ENCODE results near the gene COBL.

The COBL gene

GRCh38 chr7:51081270-51081890 lies 235.2 kb downstream of the COBL start:
- no peak for TF ChIP-seq CTCF (conservative IDR thresholded peaks at IDR 0.05; ENCODE audit: low read length)
- no peak for TF ChIP-seq EZH2phosphoT487 (IDR thresholded peaks at IDR 0.05; ENCODE audit: borderline replicate concordance)
- no peak overlapping the region for H3K4me3 ChIP-seq (ENCODE audit: low read length, poor library complexity, severe bottlenecking)
- H3F3A ChIP-seq (ENCODE audit: low read depth) = no peaks in the 10 kb centered on the region

GRCh38 chr7:51080622-51081269 lies 235.9 kb downstream of the COBL start:
- H3K79me2 ChIP-seq (ENCODE audit: insufficient read depth, low read length) = no peaks in the 10 kb centered on the region
- H3K9me3 ChIP-seq (ENCODE audit: insufficient read depth, low read depth, low read length) = no peaks in the 10 kb centered on the region
- H3K9me2 ChIP-seq (replicated peaks; ENCODE audit: low read depth, low read length) = no peaks in the 10 kb centered on the region
- TF ChIP-seq CTCF (conservative IDR thresholded peaks at IDR 0.05; ENCODE audit: low read length) (no peak), EZH2phosphoT487 (IDR thresholded peaks at IDR 0.05; ENCODE audit: borderline replicate concordance) (no peak)
- peaks cover 3% of the 10 kb centered on the region for H3K4me1 ChIP-seq (ENCODE audit: insufficient read depth, low read length, poor library complexity, severe bottlenecking)
- no peak overlapping the region for H2AFZ ChIP-seq (ENCODE audit: low read length)
- H3K4me3 ChIP-seq (ENCODE audit: low read length, poor library complexity, severe bottlenecking) = no peak overlapping the region
- no peak overlapping the region for H3K4me2 ChIP-seq (ENCODE audit: low read depth, low read length, poor library complexity, severe bottlenecking)
- H3K36me3 ChIP-seq (ENCODE audit: insufficient read depth, low read length) = no peaks in the 10 kb centered on the region
- H4K20me1 ChIP-seq (ENCODE audit: insufficient read depth, low read length, poor library complexity, severe bottlenecking) = no peaks in the 10 kb centered on the region
- no peaks in the 10 kb centered on the region for H3K27me3 ChIP-seq (ENCODE audit: insufficient read depth, low read length, poor library complexity, severe bottlenecking)
- no peak overlapping the region for H3K9ac ChIP-seq (ENCODE audit: low read depth, low read length, poor library complexity, severe bottlenecking)
- H3F3A ChIP-seq (ENCODE audit: low read depth) = no peaks in the 10 kb centered on the region

More at GRCh38 chr7:51081270-51081890, 235.2 kb downstream of the COBL start:
- Histone ChIP-seq H3K36me3 (ENCODE audit: insufficient read depth, low read length) (no peaks in the 10 kb centered on the region), H2AFZ (ENCODE audit: low read length) (no peak overlapping the region), H3K9ac (ENCODE audit: low read depth, low read length, poor library complexity, severe bottlenecking) (no peak overlapping the region), H3K27me3 (ENCODE audit: insufficient read depth, low read length, poor library complexity, severe bottlenecking) (no peaks in the 10 kb centered on the region), H3K4me1 (ENCODE audit: insufficient read depth, low read length, poor library complexity, severe bottlenecking) (no peaks in the 10 kb centered on the region), H4K20me1 (ENCODE audit: insufficient read depth, low read length, poor library complexity, severe bottlenecking) (no peaks in the 10 kb centered on the region), H3K4me2 (ENCODE audit: low read depth, low read length, poor library complexity, severe bottlenecking) (no peak overlapping the region), H3K9me3 (ENCODE audit: insufficient read depth, low read depth, low read length) (no peaks in the 10 kb centered on the region), H3K79me2 (ENCODE audit: insufficient read depth, low read length) (no peaks in the 10 kb centered on the region), H3K9me2 (replicated peaks; ENCODE audit: low read depth, low read length) (no peaks in the 10 kb centered on the region)

- H3K4me2 ChIP-seq (ENCODE audit: low read depth, low read length, poor library complexity, severe bottlenecking) = no peak overlapping the region
- no peaks in the 10 kb centered on the region for H3K36me3 ChIP-seq (ENCODE audit: insufficient read depth, low read length)
- no peaks in the 10 kb centered on the region for H3K27me3 ChIP-seq (ENCODE audit: insufficient read depth, low read length, poor library complexity, severe bottlenecking)
- no peaks in the 10 kb centered on the region for H3K9me3 ChIP-seq (ENCODE audit: insufficient read depth, low read depth, low read length)
- no peaks in the 10 kb centered on the region for H3K9me2 ChIP-seq (replicated peaks; ENCODE audit: low read depth, low read length)
- no peaks in the 10 kb centered on the region for H3K79me2 ChIP-seq (ENCODE audit: insufficient read depth, low read length)
- no peaks in the 10 kb centered on the region for H3F3A ChIP-seq (ENCODE audit: low read depth)
- no peak overlapping the region for H3K4me3 ChIP-seq (ENCODE audit: low read length, poor library complexity, severe bottlenecking)
- H3K9ac ChIP-seq (ENCODE audit: low read depth, low read length, poor library complexity, severe bottlenecking) = no peak overlapping the region
- H3K4me1 ChIP-seq (ENCODE audit: insufficient read depth, low read length, poor library complexity, severe bottlenecking) = peaks cover 6% of the 10 kb centered on the region
- no peaks in the 10 kb centered on the region for H4K20me1 ChIP-seq (ENCODE audit: insufficient read depth, low read length, poor library complexity, severe bottlenecking)
- no peak overlapping the region for H2AFZ ChIP-seq (ENCODE audit: low read length)
- TF ChIP-seq EZH2phosphoT487 (IDR thresholded peaks at IDR 0.05; ENCODE audit: borderline replicate concordance) (no peak), CTCF (conservative IDR thresholded peaks at IDR 0.05; ENCODE audit: low read length) (no peak)
Observed at GRCh38 chr7:51080216-51080615, 236.4 kb downstream of the COBL start.

Data from Loucy (cell line).